AG04450 (cell line): ENCODE results near the gene OR1S1. TPM values are rescaled to one million over a fixed set of nuclear protein-coding genes. Genes with fewer than 3 reads are reported as not detected.

Experiments used
- CTCF ChIA-PET: fragments of 300-600, 350-600 bp; formaldehyde crosslinking; extraction: SDS; loops from one replicate; lab custom pipeline; 2022; ENCODE audit warnings: antibody characterized with exemption, inconsistent platforms; lab: Charles Lee
- POLR2A ChIA-PET: fragments of 350-600 bp; formaldehyde crosslinking; extraction: SDS; loops from one replicate; lab custom pipeline; 2021; ENCODE audit warnings: antibody characterized with exemption, inconsistent platforms; lab: Yijun Ruan, JAX
- DNase-seq: peaks from one replicate; pipeline ENCODE4 v3.0.0-alpha.2; 2011; ENCODE audit warnings: low read depth, low spot score
- H3K27ac ChIP-seq: one replicate; pipeline ENCODE4 v1.5.1; 2012; ENCODE audit warnings: low read depth, low read length, control low read depth
- H3K27me3 ChIP-seq: one replicate; pipeline ENCODE4 v1.6.0; 2012; ENCODE audit warnings: low read length; ENCODE audit not compliant: control insufficient read depth, insufficient read depth
- H3K4me3 ChIP-seq: 2 replicates; pipeline ENCODE4 v1.5.1; 2011; ENCODE audit warnings: mild to moderate bottlenecking, low read depth, low read length, control low read depth
- H3K9me3 ChIP-seq: 2 replicates; pipeline ENCODE4 v1.5.1; 2012; ENCODE audit warnings: low read length; ENCODE audit not compliant: control insufficient read depth, insufficient read depth
- CTCF ChIP-seq: IDR thresholded peaks from 2 replicates; pipeline ENCODE4 v1.5.1; 2011; ENCODE audit warnings: low read depth, low read length, control low read depth, inconsistent platforms
- polyA plus RNA-seq: library from polyadenylated mRNA; depleted of rRNA; stranded (reverse); fragments of >200 nt; gene quantifications from 2 replicates; pipeline ENCODE4 v1.2.3, GENCODE V29; 2011; rRNA removed

The OR1S1 gene
- polyA plus RNA-seq, 1 experiment, result not detected

GRCh38 chr11:58259983-58260382 is 47.5 kb downstream of the OR1S1 start:
- CTCF ChIA-PET, result no interaction called here
- TF ChIP-seq CTCF, result no peak
- POLR2A ChIA-PET, result no interaction called here

More at GRCh38 chr11:58259983-58260382, 47.5 kb downstream of the OR1S1 start:
- DNase-seq, result no peak
- Histone ChIP-seq H3K27me3 (no peaks in the 10 kb centered on the region), H3K9me3 (no peaks in the 10 kb centered on the region), H3K4me3 (no peak overlapping the region), H3K27ac (no peak overlapping the region)

Other genes with a start within 250 kb of the OR1S1 start
- gene OR9Q1, start 188.8 kb upstream of the OR1S1 start, polyA plus RNA-seq, result not detected in 2 replicates
- gene OR6Q1, start 181.8 kb upstream of the OR1S1 start, polyA plus RNA-seq, result not detected in 2 replicates
- gene OR9I1, start 87.2 kb upstream of the OR1S1 start, polyA plus RNA-seq, result not detected in 2 replicates
- not detected in 2 replicates for gene OR9Q2, start 23.6 kb upstream of the OR1S1 start, polyA plus RNA-seq
- not detected in 2 replicates for gene OR1S2, start 8.6 kb upstream of the OR1S1 start, polyA plus RNA-seq
- gene OR10Q1, start 16.2 kb downstream of the OR1S1 start, polyA plus RNA-seq, result 0.12 and 0.17 TPM in 2 replicates
- gene OR10W1, start 55.5 kb downstream of the OR1S1 start, polyA plus RNA-seq, result not detected in 2 replicates
- not detected in 2 replicates for gene OR5B17, start 146.3 kb downstream of the OR1S1 start, polyA plus RNA-seq
- not detected in 2 replicates for gene OR5B3, start 194.2 kb downstream of the OR1S1 start, polyA plus RNA-seq
- 0.05 TPM in 1 of 2 replicates, not detected in the other for gene OR5B2, start 215.4 kb downstream of the OR1S1 start, polyA plus RNA-seq
- not detected in 2 replicates for gene OR5B12, start 229.5 kb downstream of the OR1S1 start, polyA plus RNA-seq